HK-2 (cell line): Measurements from ENCODE around the gene COL4A4.
"Not testable (repeated sequence)": the region's sequence is repeated elsewhere in the genome, so short reads cannot be mapped to it uniquely, and the experiment has no call there.

Experiments used
- DNase-seq: peaks from one replicate; pipeline ENCODE4 v3.0.0-alpha.2; 2018; ENCODE audit not compliant: unreplicated experiment

Gene COL4A4

DNA sequence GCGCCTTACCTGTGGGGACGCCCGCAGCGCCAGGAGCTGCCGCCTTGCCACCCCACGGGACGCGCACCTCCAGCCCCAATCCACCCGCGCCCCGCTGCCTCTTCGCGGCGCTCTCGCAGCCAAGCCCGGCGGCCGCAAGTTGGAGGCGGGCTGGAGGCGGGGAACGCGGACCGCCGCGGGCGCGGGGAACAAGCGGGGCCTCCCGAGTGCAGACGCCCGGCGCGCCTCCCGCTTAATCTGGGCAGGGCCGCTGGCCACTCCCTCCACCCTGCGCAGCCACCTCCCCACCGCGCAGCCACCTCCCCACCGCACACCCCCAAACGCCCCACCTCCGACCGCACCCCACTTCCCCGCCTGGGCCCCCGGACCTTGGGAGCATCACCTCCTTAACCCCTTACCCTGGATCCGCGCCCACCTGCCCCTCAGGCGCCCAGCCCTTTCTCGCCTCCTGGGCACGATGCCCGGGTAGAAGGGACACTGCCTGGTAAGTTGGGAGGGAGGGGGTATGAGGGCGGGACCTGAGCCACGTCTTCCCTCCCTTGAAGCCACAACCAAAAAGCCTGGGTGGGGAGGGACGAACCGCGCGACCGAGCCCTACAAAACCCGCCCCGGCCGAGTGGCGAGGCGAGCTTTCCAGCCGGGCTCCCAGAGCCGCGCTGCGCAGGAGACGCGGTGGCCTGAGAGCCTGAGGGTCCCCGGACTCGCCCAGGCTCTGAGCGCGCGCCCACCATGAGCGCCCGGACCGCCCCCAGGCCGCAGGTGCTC lies at the start of gene COL4A4, which contains the start of gene COL4A3:
Gene COL4A4, minus strand, starts transcription at position 208 of the 765 bp plus-strand sequence. CDS start 16,722 bp downstream, outside the sequence.
Gene COL4A3, plus strand, starts transcription at position 627 of the 765 bp plus-strand sequence. Its CDS starts 103 bp downstream, at position 730.
- DNase-seq = peak; percentile 10

DNA sequence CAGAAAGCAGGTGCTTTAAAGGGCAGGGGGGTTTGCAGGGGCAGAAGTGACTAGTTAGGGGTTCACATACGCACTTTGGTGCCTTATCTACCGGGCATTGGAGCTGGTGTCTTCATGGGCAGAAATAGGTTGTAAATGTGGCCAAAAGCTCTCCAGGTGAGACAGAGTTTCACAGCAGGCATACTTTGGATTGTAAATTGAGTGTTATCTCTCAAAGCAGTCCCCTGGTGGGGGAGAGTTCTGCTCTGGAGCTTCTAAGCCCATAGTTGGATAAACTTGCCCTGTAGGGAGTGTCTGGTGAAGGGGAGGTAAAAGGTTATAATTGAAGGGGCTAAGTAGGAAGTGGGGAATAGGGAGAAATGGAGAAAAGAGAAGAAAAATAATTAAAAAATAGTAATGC lies 43.6 kb upstream of the COL4A4 start:
- DNase-seq = no peak

DNA sequence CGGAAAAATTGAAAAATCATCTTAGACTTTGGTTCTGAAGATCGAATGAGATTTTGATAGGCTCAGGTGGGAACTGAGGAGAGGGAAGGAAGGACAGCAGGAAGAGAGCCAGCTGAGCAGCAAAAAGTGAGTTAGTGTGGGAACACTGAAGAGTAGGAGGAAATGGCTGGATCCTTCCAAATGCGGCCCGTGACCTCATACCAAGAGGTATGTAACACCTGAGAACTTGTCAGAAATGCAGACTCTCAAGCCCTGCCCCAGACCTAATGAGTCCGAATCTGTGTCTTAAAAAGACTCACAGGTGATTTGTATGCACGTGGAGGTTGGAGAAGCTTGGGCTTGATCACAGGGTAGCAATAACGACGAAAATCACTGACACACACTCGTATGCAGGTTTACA lies 42.4 kb upstream of the COL4A4 start:
- DNase-seq = no peak

DNA sequence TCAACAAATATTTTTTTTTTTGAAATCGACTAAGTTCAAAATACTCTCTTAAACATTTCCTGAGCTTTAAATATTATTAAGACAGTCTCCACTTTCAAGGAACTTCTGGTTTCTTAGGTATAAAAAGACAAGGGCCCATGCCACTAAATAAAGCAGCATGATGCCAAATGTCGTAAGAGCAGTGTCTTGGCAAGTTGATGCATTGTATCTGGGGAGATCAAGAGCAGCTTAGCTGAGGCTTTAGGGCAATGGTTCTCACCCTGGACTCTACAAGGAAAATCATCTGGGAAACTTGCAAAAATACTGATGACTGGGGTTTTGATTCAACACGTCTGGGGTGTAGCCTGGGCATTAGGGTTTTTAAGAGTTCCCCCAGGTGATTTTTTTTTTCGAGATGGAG lies 41.7 kb upstream of the COL4A4 start:
- DNase-seq = no peak

DNA sequence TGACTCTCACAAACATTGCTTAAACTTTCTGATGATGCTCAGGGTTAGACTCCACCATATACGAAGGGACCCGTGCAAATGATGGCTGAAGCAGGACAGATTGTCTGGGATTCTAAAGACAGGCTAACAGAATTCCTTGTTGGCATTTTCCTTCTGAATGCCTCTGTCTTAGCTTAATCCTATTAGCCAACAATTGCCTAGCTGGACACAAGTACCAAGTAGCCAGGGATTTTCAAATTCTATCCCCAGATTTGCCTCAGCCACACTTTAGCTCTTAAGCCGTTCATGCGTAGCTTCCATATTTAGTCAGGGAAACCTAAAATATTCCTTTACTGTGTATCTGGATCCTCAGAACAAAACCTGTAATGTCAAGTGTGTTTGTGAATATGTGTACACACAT lies 40.4 kb upstream of the COL4A4 start:
- DNase-seq = no peak

DNA sequence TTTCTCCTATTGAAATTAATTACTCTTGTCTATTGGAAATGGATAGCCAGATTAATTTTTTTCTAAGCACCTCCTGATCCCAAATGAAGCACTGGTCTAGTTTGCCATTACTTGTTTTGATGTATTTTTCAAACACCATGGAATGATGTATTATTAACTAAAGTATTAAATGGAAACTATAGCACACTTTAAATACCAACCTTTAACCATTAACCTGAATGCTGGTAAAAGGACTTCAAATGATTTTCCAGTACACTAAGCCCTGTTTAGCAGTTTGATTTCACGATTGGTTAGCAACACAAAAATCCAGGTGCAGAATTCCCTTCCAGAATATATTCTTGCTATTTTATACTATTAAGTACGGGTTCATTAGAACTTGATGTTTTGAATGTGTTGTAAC lies 37.8 kb upstream of the COL4A4 start:
- DNase-seq = no peak

DNA sequence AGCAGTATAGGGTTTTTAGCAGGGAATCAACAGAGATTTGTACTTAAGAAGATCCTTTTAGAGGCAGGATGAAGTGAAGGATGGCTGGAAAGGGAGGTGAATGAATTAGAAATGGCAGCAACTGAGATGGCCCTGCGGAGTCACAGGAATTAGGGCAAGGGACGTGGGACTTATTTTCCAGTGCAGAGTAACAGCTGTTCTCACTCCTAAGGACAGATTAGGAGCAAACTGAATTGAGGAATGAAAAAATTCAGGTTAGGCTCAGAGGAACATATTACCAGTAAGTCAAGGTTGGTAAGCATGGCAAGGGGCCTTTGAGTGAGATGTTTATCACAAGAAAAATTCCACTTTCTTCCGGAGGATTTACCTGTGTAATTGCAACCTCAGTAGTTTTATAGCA lies 34.9 kb upstream of the COL4A4 start:
- no peak for DNase-seq

DNA sequence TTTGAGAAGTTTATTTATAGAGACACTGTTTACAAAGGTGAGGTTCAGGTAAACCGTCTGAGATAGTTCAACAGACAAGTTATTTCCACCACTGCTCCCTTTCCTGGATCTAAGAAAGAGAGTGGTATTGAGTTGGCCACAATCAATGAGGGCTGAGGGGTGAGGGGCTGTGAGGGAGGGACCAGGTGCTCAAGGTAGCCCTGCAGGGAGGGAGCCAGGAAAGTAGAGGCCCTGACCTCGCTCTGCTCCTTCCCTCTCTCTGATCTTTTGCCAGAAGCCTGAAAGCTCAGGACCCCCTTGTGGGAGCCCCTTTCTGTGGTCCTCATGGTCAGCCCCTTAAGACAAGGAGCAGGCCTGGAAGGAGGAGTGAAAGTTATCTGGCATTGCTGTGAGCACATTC lies 30.2 kb upstream of the COL4A4 start:
- no peak for DNase-seq

DNA sequence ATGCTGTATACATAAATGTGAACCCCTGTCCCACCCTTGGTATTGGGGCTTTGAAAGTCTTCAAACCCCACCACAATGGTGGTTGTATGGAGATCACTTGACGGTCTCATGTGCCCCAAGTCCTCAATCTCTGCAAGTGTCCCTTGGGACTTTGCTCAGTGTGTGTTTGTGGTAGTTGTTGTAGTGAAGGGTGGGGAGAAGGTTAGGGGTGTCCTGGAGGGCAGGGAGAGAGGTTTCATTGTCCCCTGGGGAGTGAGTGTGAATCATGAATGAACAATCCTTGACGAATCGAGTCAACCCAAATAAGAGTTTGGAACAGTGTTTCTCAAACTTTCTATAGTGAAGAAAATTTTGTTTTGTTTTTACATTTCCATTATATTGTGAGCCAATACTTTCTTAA lies 28.5 kb upstream of the COL4A4 start:
- no peak for DNase-seq

DNA sequence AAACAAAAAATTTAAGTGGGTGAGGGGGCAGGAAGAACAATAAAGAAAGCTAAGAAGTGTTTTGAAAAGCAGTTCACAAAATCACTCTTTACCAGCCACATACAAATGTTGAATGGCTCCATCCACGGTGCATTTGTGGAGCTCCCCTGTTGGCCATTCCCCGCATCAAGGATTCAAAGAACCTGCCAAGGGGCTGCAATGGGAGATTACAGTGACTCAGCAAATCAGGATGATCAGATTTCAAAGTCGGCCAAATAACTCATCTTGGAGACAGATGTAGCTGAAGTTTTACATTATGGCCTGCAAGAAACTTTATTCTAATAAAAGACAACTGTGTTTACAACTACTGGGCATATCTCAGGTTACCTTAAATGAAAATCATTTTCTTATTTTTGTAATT lies 27.4 kb upstream of the COL4A4 start:
- no peak for DNase-seq

DNA sequence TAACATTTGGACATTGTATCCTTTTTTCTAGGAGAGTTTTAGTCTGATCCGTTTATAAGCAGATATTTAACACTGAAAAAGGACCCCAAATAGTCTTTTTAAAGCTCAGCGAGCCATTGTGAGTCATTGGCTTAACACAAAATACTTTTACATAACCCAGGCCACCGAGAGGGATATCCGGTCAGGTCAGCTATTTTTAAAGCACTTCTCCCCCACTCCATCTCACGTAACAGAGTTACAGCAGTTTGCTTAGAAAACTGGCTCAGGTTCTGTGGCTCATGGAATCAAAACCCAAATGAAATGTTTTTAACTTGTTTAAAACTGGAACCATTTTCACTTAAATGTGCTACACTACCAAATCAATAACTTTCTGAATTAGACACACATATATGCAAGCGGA lies 24.3 kb upstream of the COL4A4 start:
- DNase-seq = no peak

DNA sequence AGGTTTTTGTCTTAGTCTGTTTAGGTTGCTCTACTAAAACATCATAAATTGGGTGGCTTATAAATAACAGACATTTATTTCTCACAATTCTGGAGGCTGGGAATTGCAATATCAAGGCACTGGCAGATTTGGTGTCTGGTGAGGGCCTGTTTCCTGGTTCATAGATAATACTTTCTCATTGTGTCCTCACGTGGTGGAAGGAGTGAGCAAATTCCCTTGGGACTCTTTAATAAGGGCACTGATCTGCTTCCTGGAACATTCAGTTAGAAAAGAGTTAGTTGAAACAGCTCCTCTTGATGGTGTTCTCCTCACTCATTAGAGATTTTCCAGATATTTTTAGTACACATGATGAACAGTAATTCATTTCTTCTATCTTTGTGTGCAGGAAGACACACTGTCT lies 22.7 kb upstream of the COL4A4 start:
- no peak for DNase-seq

DNA sequence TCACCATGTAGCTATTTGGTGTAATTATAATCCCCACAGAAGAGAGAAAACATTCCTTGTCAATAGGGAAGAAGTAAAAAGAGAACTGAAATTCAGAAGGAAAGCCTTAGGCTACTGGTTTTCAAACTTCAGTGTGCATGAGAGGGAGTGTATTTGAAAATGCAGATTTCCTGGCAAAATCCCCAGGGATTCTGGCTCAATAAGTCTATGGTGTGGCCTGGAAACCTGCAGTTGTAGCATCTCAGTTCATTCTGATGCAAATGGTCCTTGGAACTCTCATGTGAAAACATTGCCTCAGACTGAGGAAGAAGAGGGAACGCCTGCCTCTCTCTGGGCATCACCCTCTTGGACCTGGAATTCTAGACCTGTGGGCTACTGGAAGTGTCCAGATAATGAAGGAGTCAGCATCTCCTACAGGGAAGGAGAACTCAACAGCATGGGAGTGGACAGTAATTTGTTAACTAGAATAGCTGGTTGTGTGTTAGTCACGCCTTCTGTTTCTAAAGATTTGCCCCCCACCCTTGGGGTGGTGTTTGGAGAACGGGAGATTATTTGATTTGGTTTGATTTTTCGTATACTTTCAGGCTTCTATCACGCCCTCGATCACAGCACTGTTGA lies 21.7 kb upstream of the COL4A4 start:
- DNase-seq = no peak

DNA sequence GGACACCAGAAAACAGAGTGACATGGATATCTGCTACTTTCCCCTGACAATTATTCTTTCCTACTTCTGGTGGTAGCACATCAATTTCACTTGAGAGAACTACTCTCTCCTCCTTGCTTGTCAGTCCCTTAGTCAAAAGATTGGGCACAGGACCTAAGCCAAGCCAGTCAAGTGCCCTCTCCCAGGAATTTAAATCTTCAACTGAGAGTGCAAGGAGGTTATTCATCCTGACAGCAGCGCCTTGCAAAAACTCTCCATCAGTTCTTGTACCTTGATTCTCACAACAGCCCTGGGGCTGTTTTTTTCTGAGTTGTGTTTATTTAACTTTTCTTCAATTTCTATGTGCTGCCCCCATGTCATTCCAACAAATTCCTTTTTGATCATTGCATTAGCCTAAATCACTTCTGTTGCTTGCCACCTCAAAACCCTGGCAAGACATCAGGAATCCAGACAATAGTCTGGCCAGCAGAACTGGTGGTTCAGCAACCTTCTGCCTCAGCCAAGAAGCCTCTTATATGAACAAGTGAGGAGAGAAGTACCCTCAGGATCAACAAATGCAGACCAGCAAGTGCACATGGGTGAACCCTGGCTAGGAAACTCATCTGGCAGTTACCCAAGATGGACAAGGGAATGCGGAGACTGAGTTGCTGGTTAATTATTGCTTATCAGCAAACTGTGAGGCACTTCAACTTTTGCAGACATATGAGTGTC lies 19.8 kb upstream of the COL4A4 start:
- DNase-seq = peak; percentile 22

DNA sequence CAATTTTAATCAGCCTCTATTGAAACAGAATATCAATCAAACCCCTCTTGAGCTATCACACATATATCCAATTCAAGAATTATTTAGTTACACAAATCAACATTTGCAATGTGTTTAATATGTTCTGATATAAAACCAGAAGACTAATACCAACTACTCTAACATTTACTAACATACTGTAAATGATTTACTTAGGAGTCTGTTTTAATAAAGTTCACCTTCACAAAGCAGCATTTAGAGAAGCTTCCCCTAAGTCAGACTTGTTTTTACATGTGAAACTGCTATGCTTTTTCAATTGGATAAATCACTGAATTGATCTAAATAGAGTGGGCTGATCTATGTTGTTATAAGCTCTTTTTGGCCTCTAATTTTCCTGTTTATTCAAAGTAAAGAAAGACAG lies 18.8 kb upstream of the COL4A4 start:
- no peak for DNase-seq

DNA sequence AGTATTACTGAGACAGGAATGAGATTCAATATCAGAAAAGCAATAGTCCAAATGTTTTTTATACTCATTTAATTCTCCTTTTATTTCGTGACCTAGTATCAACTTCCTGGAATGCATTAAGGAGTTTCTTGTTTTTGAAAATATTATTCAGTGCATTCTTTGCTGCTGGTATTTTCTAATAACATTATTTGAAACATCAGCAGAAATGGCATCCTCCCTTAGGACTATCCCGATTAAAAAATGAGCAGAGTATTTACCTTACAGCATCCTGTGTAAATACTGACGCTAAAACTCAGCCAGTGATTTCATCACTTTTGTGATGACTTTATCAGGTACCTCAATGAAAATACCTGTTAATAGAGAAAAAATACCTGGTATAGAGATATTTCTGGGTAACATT lies 16.8 kb upstream of the COL4A4 start:
- no peak for DNase-seq

DNA sequence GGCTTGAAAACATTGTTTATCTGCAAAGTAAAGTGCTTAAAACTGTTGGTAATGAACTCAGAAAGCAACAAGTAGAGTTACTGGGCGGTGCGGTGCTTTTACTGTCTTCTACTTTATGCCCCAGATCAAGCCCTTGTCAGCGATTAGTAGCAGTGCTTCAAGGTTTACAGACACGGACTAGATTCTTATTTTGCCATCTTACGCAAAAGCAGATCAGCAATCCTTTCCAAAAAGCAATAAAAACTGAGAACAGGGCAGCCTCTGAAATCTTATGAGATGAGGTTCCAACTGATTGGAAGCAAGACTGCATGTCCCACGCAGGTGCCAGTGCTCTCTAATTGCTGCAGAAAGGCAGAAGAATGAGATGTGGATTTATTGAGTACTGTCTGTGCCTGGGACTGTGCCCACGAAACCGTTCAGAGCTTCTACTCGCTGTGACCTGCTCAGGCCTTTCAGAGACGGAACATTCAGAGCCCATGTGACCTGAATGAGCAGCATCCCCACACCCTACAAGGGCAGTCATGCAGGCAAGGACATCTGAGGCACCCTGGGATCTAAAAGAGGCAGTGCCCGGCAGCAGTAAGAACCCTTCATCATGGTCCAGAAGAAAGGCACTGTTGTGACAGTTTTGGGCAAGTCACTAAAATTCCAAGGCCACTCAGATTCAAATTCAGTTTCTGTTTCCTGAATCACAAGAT lies 16.1 kb upstream of the COL4A4 start:
- no peak for DNase-seq

DNA sequence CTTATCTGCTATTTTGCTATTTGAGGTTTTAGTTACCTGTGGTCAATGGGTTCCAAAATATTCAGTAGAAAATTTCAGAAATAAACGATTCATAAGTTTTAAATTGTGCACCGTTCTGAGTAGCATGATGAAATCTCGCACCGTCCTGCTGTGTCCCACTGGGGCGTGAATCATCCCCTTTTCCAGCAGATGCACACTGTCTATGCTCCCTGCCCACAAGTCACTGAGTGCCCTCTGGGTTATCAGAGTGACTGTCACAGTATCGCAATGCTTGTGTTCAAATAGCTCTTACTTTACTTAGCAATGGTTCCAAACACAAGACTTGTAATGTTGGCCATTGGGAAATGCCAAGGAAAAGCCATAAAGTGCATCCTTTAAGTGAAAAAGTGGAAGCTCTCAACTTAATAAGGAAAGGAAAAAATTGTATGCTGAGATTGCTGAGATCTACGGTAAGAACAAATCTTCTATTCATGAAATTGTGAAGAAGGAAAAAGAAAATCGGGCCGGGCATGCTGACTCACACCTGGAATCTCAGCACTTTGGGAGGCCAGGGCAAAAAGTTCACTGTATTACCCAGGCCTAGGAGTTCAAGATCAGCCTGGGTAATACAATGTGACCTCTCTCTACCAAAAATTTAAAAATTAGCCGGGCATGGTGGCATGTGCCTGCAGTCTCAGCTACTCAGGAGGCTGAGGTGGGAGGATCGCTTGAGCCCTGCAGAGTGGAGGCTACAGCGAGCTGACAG lies 13.8 kb upstream of the COL4A4 start:
- DNase-seq = no peak

DNA sequence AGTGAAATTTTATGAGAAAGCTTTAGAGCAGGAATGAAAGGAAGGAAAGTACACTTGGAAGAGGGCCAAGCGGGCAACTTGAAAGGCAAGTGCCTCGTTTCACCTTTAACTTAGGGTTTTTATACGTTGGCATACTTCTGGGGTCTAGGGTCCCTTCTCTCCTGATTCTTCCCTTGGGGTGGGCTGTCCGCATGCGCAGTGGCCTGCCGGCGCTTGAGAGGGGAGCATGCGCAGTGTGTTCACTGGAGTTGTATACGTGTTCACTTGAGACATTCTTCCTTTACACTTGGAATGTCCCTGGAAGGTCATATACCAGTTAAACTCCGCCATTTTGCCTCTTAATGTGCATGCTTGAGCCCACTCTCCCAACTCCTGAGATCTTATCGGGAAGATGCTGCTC lies 7.8 kb upstream of the COL4A4 start:
- DNase-seq = not testable (repeated sequence)

DNA sequence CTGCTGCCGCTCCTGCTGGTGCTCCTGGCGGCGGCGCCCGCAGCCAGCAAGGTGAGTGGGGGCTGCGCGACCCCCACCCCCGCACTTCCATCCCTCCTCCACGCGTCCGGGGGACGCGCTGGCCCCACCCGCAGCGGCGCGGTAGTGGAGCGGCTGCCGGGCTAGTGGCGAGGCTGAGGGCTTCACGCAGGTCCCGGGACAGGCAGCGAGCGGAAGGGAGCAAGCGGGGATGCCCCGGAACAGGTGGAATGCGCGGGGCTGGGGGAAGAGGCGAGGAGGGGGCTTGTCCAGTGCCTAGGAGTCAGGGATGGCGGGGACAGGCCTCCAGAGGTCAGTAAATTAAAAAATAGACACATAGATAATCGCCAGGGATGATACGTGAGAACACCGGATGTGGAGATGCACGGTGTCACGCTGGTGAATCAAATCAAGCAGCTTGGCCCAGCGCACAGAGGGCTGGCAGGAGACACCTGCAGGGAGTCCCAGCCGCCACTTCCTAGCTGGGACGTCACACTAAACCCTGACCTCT lies 822 bp upstream of the COL4A4 start:
- peak; percentile 15 for DNase-seq

DNA sequence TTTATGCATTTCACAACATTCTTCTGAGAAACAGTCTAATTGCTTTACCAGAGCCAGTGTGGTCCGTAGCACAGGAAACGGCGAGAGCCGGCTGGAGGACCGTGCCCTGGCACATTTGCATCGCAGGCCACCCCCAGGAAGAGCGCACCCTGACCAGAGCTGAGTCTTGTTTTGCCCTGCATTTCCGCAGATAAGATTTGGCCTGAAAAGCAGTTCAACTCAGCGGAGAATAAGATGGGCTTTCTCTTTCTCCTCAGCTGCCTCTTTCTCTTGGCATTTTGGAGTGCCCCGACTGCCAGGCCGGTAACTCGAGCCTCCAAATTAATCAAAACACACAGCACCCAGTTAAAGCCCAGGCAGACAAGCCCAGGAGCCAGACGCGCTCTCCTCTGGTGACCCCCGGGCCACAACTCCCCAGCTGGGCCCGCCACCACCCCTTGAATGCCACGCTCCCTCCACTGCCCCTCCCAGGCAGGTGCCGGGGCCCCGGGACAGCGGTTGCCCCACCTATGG lies 464 bp downstream of the COL4A4 start:
- DNase-seq = peak; percentile 6
